ENCODE results near the gene M1AP.

The M1AP gene

DNA sequence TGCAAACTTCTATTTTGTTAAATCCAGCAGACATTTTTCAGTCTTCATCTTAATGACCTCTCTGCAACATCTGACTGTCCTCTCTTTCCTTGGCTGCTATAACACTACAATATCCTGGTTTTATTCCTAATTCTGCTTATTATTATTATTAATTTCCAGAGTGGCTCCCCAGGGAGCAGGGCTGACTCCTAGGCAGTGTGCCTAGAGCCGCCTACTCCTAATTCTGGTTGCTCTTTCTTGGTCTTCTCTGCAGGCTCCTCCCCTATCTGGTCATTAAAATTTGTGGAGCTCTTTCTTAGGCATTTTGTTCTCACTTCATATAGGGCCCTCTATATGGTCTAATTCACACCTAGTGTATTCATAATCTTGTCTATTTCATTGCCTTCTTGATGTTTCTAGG lies 105.2 kb downstream of the M1AP start:
- DNase-seq: no peak

DNA sequence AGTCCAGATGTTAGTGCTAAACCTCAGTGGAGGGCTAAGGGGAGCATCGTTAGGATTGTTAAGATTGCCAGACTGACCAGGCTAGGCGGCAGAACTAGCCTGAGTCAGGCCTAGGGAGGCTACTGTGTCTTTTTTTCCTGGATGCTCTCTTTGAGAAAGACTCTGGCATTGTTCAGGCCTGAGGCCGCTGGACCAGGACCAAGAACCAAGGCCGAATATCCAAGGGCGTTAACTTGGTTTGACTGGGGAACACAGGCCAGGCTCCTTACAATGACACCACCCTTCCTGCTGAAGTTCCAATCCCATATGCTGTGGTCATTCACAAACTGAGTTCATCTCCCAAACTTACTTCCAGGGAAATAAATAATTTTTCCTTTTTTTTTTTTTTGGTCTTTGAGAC lies 107.8 kb downstream of the M1AP start:
- no peak for DNase-seq

DNA sequence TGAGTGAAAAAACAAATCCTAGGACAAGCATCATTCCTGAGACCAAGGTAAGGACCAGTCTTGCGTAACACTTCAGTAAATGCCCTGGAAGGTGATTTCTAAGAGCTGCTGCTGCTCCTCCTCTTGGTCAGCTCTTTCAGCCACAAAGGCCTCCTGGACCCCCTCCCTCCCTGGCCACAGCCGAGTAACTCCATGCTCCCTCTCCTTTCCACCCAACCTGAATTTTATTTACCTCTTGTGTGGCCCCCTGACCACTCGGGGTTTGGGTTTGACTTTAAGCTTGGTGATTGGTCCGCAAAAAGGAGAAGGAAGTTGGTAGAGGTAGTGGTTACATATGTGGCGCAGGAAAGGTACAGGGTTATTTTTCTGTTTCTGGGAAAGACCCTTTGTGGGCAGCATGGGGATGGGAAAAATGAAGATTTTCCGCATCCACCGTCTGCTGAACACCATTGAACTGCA lies 109.2 kb downstream of the M1AP start:
- DNase-seq: no peak

DNA sequence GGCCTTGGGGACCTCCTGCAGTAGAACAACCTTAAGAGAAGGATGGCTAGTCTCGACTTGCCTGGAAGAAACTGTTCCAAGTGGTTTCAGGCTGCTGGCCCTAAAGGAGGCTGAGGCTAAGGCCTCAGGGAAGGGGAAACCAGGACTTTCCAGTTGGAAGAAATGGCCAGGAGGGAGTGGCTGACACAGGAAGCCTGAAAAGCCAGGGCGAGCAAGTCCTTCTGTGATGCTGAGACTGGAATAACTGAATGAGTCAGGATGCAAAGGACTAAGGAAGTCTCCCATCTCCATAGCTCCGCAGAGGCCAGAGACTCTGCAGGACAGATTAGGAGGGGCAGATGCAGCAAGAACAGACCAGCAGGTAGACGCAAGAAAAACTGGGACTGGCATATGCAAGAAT lies 111.0 kb downstream of the M1AP start:
- no peak for DNase-seq

DNA sequence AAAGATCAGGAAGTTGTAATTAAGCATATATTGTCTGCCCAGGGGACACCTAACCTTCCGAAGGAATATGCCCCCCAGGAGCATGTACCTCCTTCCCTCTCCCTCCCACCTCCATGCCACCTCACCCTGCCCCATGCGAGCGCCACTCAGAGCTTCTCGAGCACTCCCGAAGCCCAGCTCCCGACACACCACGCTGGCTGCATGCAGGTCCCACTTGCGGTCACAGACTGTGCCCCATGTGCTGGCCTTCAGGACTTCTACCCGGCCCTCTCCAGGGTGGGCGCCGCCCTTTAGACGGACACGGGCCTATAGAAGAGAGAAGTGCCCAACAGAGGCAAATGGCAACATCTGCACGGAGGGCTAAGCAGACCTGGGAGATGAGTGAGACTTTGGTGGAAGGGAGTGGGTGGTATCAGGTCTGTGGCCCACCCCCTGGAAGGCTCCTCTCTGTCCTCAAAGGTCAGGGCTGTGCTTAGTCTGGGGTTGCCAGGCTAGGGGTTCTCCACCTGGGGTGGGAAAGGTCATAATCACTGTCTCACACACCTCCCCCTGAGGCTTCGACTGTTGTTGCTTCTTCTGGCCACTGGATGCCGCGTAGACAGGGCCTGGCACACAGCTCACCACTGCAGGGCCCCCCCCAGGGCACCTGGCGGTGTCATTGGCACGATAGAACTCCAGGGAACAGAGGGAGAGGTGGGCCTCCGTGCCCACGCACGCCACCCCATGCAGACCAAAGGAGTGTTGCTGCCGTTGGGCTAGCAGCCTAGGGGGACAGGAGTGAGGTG lies 111.8 kb downstream of the M1AP start:
- no peak for DNase-seq

DNA sequence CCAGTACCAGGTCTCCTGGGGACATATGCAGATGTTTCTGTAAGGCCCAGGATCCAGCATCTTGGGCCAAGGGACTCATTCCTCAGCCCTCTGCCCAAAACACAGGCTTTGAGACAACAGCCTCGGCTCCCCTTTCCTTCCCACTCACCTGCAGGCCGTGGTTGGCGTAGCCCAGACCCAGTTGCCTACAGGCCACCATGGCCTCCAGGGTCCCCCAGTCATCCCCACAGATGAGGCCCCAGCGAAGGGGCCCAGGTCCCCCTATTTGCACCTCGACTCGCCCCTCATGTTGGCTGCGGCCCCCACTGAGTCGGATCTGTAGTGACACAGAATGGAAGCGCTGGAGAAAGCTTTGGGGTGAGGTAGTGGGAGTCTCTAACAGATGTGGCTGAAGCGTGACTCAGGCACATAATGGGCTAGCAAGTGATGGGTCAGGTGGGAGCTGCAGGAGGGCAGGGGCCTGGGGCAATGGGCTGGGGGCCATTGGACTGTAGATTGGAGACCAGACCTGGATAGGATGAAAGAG lies 112.6 kb downstream of the M1AP start:
- DNase-seq: no peak

DNA sequence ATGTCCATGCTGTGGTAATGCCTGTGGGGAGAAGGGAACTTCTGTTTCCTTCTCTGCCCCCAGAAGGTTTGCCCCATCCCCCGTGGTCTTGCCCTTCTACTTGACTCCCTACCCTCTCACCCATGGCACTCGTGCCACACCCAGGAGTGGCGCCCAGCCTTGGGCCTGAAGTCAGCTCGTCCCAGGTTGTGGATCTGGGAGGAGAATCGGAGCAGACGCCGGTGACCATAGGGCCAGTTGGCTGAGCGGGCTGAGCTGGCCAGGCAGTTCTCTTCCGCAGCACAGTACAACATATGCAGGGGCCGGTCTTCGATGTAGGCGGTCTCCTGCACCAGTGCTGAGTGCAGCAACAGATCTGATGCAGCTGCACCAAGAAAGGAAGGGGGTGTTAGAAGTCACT lies 113.7 kb downstream of the M1AP start:
- DNase-seq: no peak

DNA sequence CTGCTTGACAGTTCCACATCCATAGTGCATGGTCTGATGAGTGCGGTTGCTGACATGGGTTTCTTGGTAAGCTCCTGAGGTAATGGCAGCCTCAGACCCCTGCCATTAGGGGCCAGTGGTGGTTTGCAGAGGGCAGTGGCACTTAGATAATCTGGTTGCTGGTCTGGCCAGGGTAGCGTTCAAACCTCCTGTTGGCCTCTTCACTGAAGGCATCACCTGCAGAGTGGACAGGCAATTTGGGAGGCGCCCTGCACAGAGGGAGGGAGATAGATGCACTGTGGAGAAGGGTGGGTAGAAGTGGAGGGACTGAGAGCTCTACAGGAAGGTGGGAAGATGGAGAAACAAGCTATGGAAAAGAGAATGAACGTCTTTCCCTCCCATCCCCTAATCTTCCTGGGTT lies 114.7 kb downstream of the M1AP start:
- no peak for DNase-seq

DNA sequence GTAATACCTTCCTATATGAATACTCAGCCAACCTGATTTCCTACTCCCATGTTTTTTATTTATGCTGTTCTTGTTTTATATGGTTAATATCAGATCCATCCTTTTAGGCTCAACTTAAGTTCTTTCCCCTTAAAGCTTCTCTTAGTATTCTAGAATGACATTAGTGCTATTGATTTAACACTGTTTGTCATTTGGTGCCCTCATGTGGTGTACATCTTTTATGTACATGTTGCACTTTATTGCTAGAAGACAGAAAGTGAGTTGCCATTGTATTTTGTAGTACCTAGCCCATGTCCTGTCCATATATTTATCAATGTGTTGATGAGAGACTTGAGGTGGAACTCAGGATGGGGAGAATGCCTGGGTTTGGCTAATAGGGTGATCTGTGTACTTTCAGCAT lies 115.9 kb downstream of the M1AP start:
- no peak for DNase-seq

DNA sequence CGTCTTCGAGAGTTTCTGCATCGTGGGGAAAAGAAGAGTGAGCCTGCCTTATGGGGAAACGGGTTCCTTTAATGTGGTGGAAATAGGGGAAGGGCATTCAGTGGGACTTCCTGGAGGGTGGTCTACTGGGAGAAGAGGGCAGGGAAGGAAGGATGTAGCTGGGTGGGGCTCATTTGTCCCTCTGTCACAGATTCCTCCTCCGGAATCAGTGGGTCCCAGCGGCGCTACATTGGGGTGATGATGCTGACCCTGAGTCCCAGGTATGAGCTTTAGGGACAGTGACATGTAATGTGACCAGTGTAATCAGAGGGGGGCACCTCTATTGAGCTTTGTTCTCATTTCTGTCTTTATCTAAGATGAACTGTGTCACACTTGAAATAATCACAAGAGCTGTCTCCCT lies 116.5 kb downstream of the M1AP start:
- DNase-seq: no peak

DNA sequence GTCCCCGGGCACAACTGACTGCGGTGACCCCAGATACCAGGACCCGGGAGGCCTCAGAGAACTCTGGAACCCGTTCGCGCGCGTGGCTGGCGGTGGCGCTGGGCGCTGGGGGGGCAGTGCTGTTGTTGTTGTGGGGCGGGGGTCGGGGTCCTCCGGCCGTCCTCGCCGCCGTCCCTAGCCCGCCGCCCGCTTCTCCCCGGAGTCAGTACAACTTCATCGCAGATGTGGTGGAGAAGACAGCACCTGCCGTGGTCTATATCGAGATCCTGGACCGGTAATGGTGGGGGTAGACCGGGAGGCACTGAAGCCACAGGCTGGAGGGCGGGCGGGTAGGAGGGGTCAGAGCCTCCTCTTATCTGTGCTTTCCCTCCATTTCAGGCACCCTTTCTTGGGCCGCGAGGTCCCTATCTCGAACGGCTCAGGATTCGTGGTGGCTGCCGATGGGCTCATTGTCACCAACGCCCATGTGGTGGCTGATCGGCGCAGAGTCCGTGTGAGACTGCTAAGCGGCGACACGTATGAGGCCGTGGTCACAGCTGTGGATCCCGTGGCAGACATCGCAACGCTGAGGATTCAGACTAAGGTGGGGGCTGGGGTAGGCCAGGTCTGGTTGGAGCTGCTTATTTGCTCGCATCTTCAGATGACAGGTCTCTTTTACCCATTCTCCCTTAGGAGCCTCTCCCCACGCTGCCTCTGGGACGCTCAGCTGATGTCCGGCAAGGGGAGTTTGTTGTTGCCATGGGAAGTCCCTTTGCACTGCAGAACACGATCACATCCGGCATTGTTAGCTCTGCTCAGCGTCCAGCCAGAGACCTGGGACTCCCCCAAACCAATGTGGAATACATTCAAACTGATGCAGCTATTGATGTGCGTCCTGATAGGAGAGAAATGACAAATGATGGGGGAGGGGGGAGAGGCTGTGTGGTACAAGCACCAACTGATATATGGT lies 117.6 kb downstream of the M1AP start:
- no peak for DNase-seq

DNA sequence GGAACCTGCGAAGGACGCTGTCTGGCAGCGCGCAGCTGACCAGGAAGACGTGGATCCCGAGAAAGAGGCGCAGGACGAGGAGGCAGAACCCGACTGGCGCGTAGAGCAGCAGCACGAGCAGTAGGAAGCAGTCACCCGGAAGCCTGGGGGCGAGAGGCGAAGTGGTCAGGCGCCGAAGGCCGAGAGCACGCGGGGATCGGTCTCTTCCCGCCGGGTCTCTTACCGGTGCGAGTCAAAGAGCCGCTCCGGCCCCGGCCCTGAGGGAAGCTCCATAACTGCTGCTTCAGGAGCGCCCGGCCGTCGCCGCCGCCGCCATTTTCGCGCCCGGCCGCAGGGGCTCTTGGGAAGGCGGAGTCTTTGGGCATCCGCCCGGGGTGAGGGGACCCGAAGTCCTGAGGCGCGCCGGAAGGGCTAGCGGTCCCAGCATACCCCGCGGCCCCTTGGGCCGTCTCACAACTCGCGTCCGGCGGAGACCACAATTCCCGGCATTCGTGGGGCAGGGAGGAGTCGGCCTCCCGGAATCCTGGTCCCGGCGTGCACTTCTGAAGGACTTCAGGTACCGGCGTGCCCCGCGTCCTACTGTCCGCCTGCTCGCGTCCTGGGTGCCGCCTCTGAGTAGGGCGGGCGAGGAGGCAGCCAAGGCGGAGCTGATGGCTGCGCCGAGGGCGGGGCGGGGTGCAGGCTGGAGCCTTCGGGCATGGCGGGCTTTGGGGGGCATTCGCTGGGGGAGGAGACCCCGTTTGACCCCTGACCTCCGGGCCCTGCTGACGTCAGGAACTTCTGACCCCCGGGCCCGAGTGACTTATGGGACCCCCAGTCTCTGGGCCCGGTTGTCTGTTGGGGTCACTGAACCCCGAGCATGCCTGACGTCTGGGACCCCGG lies 118.5 kb downstream of the M1AP start, which contains the start of the genes AUP1 and HTRA2:
Gene AUP1 (minus strand): TSS at position 350 of the 882 bp plus-strand sequence. CDS start 77 bp downstream, at position 273.
Gene HTRA2 (plus strand): TSS at position 577 of the 882 bp plus-strand sequence. CDS start 74 bp downstream, at position 651.
- DNase-seq: peak; percentile 99

DNA sequence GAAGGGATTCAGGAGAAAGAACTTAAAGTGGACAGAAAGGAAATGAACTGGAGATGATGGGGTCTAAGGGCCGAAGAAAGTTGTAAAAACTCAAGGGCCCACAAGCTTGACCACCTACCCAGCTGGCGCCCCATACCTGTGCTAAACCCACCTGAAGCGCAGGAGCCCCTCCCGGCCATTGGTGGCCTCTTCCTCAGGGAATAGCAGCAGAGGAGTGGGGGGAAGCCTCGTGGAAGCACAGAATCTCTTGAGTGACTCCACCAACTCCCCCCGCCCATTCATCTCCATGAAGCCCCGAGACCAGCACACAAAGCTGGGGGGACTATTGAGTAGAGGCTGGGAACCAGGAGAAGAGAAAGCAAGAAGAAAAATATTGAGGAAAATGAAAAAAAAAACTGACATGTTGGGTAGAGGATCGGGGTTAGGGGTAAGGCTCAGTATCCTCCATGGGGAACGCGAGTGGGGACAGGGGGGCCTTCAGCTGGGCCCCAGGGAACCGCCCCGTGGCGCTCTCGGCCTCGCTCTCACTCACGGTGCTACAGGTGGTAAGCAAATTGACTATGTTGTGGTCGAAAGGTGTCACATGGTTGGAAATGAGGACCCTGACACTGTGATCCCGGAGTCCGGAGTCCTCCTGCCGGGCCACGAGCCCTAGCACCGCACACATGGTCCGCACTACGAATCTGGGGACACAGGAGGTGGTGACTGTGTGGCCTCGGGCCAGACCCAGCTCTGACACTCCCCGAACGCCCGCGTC lies 119.4 kb downstream of the M1AP start:
- no peak for DNase-seq

DNA sequence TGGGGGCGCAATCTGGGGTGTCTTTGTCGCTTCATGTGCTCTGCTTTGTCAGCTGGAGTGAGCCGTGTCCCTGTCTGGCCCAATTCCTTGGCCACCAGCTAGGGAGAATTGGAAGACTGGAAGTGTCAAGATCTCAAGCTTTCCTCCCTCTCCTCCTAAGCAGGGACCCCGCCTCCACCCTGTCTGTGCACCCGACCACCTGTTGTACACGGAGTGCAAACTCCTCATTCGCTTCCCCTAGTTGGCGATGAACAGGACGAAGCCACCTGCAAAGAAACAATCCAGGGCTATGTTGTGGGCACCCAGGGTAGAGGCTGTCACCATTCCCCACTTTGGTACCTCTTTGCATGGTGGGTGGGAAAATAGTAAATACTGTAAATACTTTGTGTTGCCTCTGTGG lies 120.4 kb downstream of the M1AP start:
- DNase-seq: no peak

DNA sequence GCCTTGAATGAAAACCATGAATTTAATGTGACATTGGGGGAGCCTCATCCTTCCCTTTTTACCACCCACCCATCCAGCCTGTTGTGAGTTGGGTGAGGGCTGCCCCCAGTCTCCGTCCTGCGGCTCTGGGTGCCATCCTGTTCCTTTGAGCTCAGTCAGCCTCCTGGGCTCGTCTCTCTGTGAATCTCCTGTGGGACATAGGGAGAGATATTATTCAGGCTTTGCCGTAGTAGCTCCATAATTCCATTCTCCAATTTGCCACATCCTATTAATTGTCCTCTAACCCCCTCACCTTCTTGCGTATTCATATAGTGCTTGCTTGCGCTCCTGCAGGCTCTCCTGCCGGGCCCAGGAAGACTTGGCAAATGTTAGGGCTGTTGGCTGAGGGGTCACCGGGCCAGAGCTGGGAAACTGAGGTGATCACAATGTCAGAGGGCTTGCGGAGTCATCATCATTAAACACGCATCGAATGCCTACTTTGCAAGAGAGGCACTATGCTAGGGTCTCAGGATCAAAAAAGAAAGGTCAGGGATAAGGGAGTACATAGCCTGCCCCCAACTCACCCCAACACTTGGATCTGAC lies 121.4 kb downstream of the M1AP start:
- DNase-seq: no peak

DNA sequence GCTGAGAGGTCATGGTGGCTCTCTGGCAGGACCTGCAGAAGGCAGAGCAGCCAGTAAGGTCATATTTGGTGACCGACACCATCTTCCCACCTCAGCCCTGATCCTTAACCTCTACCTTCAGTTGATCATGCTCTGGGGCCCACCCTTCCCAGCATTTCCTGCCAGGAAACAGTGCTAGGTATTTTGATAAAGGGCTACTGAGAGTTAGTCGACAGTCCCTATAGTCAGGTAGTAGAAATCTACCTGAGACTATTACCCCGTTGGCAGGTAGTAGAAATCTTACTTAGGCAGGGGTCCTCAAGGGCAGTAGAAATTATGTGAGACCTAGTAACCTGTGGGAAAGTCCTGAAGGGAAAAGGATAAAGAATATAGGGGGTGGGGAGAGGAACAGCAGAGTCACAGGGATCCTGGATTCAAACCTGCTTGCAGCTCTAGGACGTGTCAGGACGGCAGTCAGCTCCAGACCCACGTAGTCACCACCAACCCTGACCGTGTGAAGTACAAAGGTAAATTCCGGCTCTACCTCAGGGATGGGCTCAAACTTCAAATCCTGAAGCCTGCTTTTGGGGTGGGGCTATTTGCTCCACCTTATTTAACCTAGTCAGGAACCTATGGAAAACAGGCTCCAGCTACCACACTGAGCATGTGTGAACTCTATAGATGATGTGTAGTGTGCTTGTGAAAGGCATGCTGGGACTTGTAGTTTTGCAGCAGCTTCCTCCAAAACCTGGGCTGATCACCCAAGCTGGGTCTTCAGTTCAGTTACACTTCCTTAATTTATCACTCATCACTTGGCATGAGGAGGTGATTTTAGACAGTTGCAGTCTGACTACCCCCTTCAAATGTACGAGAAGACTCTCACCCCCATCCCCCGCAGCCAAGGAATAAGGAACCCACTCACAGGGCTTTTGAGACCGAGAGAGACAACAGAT lies 122.1 kb downstream of the M1AP start, which contains the start of gene DQX1:
Gene DQX1 (minus strand): TSS at position 515 of the 932 bp plus-strand sequence. CDS start 502 bp downstream, at position 13.
- DNase-seq: no peak

DNA sequence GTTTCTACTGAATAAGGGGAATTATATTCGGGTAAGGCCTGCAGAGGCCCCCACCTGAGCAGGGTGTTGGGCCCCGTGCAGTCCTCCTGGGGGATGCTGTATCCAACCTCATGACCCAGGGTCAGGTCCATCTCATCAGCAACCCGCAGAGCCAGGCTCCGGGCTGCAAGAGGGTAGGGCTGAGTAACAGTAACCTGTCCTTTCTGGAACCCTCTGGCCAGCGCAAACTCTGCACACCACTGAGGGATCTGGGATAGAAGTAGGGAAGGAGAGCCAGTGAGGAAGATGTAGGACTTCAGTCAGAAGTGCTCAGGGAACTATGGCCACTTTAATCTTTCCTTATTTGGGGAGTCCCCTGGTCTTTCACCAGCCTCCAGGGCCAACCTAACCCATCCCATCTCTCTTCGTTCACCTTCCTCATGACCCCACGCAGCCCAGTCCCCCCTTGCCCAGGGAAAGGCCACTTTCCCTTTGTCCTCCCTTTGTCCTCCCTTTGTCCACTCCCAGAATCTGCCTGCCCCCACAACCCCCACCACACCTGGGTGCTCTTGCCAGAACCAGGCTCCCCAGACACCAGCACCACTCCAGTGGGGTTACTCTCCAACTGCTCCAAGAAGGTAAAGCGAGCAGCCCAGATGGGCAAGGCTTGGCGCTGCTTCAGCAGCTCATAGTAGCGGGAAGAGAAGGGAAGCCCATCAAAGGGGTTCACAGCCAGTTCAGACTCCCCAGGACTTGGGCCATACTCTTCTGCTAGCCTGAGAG lies 123.0 kb downstream of the M1AP start:
- DNase-seq: no peak

DNA sequence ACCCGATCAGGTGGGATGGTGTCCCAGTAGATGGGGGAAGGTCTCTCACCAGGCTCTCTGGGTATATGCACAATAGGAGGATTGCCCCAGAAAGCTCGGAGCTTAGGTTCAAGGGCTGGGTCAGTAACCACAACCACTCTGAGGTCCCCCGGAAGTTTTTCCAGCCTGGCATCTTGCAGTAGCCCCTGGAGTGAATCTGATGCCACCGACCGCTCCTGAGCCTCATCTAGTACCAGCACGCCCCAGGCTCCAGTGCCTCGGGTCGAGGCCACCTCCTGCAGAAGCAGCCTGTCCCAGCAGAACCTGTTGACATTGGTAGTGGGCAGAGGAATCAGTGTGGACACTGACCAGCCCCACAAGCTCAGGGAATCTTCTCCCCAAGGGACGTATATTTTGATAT lies 124.1 kb downstream of the M1AP start:
- DNase-seq: no peak

DNA sequence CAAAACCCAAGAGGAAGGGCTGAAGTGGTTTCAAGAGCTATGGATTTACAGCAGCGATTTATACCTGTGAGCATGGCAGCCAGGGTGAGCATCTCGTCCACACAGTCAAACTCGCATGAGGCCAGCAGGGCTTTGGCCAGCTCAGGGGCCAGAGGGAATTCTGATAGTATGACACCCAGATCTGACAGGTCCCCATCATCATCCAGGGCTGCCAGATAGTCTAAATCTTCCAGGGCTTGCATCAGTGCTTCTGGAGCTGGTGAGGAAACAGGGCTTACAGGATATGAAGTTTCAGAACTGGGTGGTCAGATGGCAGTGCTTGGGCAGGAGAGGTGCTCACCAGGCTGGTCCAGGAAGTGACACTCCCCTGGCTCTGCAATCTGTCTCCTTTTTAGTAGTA lies 125.6 kb downstream of the M1AP start:
- DNase-seq: no peak
